ENCODE data around the gene KPNA1. TPM values are rescaled to one million over a fixed set of nuclear protein-coding genes. Genes with fewer than 3 reads are reported as not detected.

Gene KPNA1
- total RNA-seq, 1 experiment from 2014 or later = 43.0 TPM

- no peak for DNase-seq (ENCODE audit: low read depth)
- in situ Hi-C loops (cut with HindIII; ENCODE audit: low pct_unique_long_range_greater_than_20kb, low sequenced_read_pairs) = no loop called here
Measured at GRCh38 chr3:122397201-122397600, 117.5 kb downstream of the KPNA1 start.

GRCh38 chr3:122396511-122396910 lies 118.2 kb downstream of the KPNA1 start:
- in situ Hi-C loops (cut with HindIII; ENCODE audit: low pct_unique_long_range_greater_than_20kb, low sequenced_read_pairs) = no loop called here
- no peak for DNase-seq (ENCODE audit: low read depth)

DNA sequence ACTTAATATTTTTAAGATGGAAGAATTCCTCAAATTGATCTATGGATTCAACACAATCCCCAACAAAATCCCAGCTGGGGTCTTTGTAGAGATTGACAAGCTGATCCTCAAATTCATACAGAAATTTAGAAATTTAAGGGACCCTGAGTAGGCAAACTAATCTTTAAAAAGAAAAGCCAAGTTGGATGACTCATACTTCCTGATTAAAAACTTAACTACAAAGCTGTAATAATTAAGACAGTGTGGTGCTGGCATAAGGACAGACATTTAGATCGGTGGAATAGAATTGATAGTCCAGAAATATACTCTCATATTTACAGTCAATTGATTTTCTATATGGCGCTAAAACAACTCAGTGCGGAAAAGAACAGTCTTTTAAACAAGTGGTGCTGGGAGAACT lies 119.2 kb downstream of the KPNA1 start:
- DNase-seq (ENCODE audit: low read depth) = no peak
- in situ Hi-C loops (cut with HindIII; ENCODE audit: low pct_unique_long_range_greater_than_20kb, low sequenced_read_pairs) = no loop called here

DNA sequence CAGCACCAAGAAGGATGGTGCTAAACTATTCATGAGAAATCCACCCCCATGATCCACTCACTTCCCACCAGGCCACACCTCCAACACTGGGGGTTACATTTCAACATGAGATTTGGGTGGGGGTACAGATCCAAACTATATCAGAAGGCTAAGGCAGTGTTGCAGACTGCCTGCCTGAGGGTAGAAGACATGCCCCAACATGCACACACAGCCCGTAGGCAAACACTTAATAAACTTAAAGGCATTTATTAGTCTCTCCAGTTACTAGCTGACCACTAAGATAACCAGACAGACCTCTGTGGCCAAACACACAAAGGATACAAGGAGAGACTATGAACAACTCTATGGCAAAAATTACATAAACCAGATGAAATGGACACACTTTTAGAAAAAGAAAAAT lies 120.6 kb downstream of the KPNA1 start:
- DNase-seq (ENCODE audit: low read depth) = no peak
- in situ Hi-C loops (cut with HindIII; ENCODE audit: low pct_unique_long_range_greater_than_20kb, low sequenced_read_pairs) = no loop called here

DNA sequence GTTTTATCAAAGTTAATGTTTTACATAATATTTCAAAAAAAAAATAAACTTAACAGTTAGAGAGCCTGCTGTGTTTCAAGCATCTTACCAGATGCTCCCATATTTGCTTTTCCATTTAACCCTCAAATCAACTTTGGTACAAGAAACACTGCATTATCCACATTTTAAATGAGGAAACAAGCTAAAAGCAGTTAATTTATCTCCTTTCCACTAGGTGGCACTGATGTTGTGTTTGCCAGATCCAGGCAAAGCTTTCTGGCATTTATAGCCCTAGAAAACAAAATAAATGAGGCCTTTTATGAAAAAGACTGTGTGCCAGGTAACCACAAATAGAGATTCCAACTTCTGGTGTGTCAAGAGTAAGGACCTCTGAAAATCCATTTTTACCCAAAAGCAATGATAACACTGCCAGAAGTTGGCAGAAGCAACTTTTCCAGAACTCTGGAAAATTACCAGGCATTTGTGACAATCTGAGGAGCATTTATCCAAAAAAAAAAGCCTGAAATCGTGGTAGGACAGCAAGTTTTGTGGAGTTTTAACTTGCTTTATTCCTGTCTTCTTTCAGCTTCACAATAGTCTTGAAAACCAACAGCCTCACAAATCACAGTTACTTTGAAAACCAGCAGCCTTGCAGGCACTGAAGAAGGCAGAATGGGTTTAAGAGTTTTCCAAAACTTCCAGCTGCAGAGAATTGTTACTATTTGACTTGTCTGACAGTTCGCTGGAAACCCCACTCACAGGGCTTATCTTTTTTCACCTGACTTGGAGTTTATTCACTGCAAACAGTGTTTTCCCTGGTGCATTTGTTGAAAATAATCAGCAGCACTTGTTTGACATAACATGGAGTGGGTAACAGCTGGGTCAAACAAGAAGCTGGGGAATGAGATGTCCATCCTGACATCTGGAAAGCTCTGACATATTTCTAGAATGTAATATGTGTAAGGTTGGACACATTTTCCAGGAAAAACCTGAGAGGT lies 121.6 kb downstream of the KPNA1 start:
- in situ Hi-C loops (cut with HindIII; ENCODE audit: low pct_unique_long_range_greater_than_20kb, low sequenced_read_pairs) = no loop called here
- DNase-seq (ENCODE audit: low read depth) = peak; percentile 8

DNA sequence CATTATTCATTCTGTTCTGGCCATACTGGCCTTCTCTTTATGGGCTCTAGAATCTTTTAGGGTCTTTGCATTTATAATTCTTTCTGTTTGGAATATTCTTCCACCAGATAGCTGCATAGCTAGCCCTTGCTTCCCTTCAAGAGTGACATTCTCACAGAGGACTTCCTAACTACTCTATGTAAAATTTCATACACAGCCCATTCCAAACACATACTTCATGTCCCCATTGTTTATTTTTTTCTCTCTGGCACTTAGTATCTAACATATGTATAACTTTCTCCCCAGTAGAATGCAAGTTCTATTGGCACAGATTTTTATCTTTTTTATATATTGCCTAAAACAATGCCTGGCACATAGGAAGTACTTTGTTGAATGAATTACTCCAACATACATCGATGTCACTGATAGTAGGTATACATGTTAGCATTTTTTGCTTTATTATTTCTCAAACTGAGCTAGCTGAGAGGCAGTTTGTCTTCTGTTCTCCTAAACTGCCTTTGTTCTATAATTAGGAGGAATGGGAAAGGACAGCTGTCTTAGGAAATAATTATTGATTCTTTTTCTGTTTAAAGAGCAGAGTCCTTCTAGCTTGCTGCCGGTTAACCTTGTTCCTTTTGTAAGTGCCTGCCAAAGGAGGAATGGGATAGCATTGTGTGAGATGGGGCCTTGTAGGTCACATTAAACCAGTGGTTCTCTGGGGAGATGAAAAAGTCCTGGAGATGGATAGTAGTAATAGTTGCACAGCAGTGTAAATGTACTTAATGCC lies 122.9 kb downstream of the KPNA1 start:
- no peak for DNase-seq (ENCODE audit: low read depth)
- in situ Hi-C loops (cut with HindIII; ENCODE audit: low pct_unique_long_range_greater_than_20kb, low sequenced_read_pairs) = no loop called here

GRCh38 chr3:122390665-122391064 lies 124.1 kb downstream of the KPNA1 start:
- DNase-seq (ENCODE audit: low read depth) = no peak
- in situ Hi-C loops (cut with HindIII; ENCODE audit: low pct_unique_long_range_greater_than_20kb, low sequenced_read_pairs) = no loop called here

DNA sequence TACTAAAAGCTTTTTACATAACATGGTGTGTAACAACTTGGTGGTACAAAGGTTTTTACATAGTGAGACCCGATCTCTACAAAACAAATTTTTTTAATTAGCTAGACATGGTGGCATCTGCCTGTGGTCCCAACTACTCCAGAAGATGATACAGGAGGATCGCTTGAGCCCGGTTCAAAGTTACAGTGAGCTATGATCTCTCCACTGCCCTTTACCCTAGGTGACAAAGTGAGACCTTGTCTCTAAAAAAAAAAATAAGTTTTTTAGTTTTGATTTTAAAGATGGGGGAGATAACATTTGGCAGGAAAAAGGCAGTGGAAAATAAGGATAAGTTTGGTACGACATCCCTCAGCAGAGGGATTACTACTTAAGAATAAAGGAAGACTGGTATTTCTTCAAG lies 124.8 kb downstream of the KPNA1 start:
- in situ Hi-C loops (cut with HindIII; ENCODE audit: low pct_unique_long_range_greater_than_20kb, low sequenced_read_pairs) = no loop called here
- DNase-seq (ENCODE audit: low read depth) = no peak

DNA sequence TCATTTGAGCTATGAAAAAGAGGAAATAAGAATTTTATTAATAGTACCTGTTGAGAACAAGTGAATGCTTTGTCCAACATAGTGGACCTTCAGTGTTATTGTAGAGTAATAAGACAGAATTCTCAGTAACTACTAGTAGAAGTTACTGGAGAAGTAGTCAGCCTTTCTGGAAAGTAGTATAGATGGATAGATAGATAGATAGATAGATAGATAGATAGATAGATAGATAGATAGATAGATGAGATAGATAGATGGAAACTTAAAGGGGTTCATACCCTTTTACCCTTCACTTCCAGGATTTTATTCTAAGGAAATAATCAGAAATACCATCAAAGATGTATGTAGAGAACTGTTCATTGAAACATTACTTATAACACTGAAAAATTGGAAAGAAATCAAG lies 125.5 kb downstream of the KPNA1 start:
- no peak for DNase-seq (ENCODE audit: low read depth)
- in situ Hi-C loops (cut with HindIII; ENCODE audit: low pct_unique_long_range_greater_than_20kb, low sequenced_read_pairs) = no loop called here

- no peak for DNase-seq (ENCODE audit: low read depth)
- in situ Hi-C loops (cut with HindIII; ENCODE audit: low pct_unique_long_range_greater_than_20kb, low sequenced_read_pairs) = no loop called here
Measured at GRCh38 chr3:122387709-122388108, 127.0 kb downstream of the KPNA1 start.

DNA sequence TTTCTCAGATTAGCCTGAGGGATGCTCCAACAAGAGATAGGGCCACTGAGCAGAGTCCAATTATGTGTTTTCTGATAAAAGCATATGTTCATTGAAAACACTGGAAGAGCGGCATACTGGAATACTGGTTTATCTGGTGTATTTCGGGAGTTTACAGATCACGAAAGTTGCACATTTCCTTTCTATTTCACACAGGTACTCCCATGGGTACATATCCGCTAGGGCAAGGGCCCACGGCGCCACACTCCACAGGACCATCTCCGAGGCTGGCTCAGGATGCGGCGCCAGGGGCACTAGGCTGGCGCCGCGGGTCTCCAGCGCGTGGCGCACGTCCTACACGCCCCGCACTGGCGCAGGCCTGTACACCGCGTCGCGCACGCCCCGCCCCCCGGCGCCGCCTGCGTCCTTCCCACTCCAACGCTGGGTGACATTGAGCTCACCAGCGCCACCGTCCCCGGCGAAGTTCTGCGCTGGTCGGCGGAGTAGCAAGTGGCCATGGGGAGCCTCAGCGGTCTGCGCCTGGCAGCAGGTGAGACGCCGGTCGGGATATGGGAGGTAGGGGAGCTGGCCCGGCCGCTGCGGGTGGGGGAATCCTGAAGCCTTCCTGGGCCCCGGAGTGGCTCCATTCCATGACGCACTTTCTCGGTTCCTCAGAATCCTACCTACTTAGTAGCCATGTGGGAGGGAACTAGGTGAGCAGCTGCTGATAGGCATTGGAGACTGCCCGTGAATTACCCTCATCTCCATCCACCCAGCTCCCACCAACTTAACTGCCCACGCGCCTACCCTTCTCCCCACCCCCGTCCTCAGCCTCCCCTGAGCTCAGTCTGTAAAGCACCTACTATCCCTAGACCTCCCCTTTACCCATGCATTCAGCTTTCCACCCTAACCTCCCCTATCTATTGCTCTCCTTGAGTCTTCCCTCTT lies 130.7 kb downstream of the KPNA1 start, which contains the start of gene FAM162A:
TSS of gene FAM162A (plus strand) at position 412 of the 927 bp plus-strand sequence. CDS start at position 496, 84 bp downstream.
- in situ Hi-C loops (cut with HindIII; ENCODE audit: low pct_unique_long_range_greater_than_20kb, low sequenced_read_pairs) = no loop called here
- DNase-seq (ENCODE audit: low read depth) = peak; percentile 90

DNA sequence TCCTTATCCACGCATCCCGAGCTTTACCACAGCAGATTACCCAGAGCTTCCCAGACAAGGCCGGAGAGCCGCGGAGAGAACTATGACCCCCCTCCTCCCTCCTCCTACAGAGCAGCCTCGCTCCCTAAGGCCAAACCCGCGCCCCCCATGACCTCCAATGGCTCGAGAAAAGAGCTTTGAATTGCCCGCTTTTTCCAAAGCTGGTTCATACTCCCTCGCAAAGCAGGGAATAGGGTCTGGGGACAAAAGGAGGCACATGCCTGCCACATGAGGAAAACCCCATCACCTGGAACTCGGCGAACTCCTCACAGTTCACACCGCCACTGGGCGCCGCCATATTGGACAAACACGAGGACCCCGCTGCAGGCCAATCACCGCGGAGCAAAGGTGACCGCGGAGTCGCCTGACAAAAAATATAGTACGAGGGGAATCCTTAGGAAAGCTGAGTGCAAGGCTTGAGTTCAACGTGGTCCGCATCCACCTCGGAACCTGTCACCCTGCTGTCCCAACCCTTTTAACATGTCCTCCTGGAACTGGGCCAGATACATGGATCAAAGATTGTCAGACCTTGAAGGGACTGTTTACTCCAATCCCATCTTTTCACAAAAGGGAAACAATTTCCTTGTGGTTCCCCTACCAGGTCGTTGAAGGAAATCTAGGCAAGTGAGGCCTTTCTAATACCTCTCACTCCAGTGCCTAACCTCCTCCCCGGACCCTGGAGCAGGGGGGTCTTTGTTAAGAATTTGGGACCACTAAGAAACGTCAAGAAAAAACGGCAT lies 131.7 kb downstream of the KPNA1 start, which contains the start of gene MIX23:
TSS of gene MIX23 (minus strand) at position 344 of the 779 bp plus-strand sequence. CDS start at position 337, 7 bp downstream.
- in situ Hi-C loops (cut with HindIII; ENCODE audit: low pct_unique_long_range_greater_than_20kb, low sequenced_read_pairs) = no loop called here
- peak; percentile 82 for DNase-seq (ENCODE audit: low read depth)

DNA sequence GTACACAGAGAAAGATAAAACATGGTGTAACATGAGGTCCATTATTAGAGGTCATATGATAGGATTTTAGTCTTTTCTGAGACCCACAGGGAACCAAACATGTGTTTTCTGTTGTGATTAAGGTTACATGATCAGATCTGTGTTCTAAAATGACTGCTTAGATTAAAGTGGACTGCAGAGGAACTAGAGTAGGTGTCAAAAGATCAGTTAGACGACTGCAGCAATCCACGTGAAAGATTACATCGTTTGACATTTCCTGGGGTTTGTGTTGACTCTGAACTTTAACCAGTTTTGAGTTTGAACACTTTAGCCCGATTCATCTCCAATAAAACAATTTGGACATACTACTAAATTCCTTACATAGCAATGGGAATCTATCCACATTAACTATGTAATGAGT lies 136.8 kb downstream of the KPNA1 start:
- no peak for DNase-seq (ENCODE audit: low read depth)
- in situ Hi-C loops (cut with HindIII; ENCODE audit: low pct_unique_long_range_greater_than_20kb, low sequenced_read_pairs) = no loop called here

GRCh38 chr3:122374034-122374433 lies 140.7 kb downstream of the KPNA1 start:
- in situ Hi-C loops (cut with HindIII; ENCODE audit: low pct_unique_long_range_greater_than_20kb, low sequenced_read_pairs) = no loop called here

More at GRCh38 chr3:122374034-122374433, 140.7 kb downstream of the KPNA1 start:
- DNase-seq (ENCODE audit: low read depth) = no peak
